GM12891 (cell line): ENCODE data around the gene ADGRE2.

Experiments used
- PAX5 ChIP-seq: IDR thresholded peaks from 2 replicates; pipeline ENCODE4 v1.6.1; 2011; ENCODE audit warnings: low read length, moderate library complexity, mild to moderate bottlenecking; ENCODE audit not compliant: insufficient read depth, severe bottlenecking
- POLR2A ChIP-seq: IDR thresholded peaks from 2 replicates; pipeline ENCODE4 v1.6.1; 2011; ENCODE audit warnings: low read depth, low read length, control low read depth
- POLR2AphosphoS5 ChIP-seq: IDR thresholded peaks from 2 replicates; pipeline ENCODE4 v1.6.1; 2011; ENCODE audit warnings: low read depth, low read length, control low read depth
- POU2F2 ChIP-seq: IDR thresholded peaks from 2 replicates; pipeline ENCODE4 v1.6.1; 2011; ENCODE audit warnings: low read depth, mild to moderate bottlenecking, control low read depth, low read length, moderate library complexity
- SPI1 ChIP-seq: IDR thresholded peaks from 2 replicates; pipeline ENCODE4 v1.6.1; 2011; ENCODE audit warnings: low read depth, low read length, control low read depth

GRCh38 chr19:14732510-14732909, 45.9 kb downstream of the ADGRE2 start:
- TF ChIP-seq POLR2A (no peak), PAX5 (no peak), POU2F2 (no peak), POLR2AphosphoS5 (no peak), SPI1 (no peak)
